ENCODE data around the gene PARD3. TPM values are rescaled to one million over a fixed set of nuclear protein-coding genes. Genes with fewer than 3 reads are reported as not detected.
A peak's percentile ranks its signal among the peaks of the same experiment; 100 is the strongest.
"Not testable (repeated sequence)": the region's sequence is repeated elsewhere in the genome, so short reads cannot be mapped to it uniquely, and the experiment has no call there.

PARD3 gene
- total RNA-seq, 6 experiments from 2014 or later, result 19.1 to 27.8 (median 22.0) TPM

GRCh38 chr10:34704526-34705184 lies 110.4 kb downstream of the PARD3 start:
- ATAC-seq (peak in 2 of 4 donors; percentile 30 to 43), DNase-seq (no peak)
- intact Hi-C loops (cut with DNase I), result no loop called here
- no peaks in the 10 kb centered on the region for H3K9me3 ChIP-seq
- H3K4me3 ChIP-seq, result no peak overlapping the region
- no peaks in the 10 kb centered on the region for H3K36me3 ChIP-seq
- TF ChIP-seq CTCF (IDR thresholded peaks at IDR 0.05) (no peak), POLR2A (IDR thresholded peaks at IDR 0.05) (no peak)
- WGBS (ENCODE audit: insufficient coverage, low coverage, low lambda C conversion rate, missing lambda C conversion rate), result 11% methylated on average over 2 of the region's 2 CpGs
- H3K27me3 ChIP-seq, result no peaks in the 10 kb centered on the region
- H3K4me1 ChIP-seq, result peaks cover 0 to 9% (median 2%) of the 10 kb centered on the region in 4 donors
- H3K27ac ChIP-seq, result no peak overlapping the region

GRCh38 chr10:34702982-34703381 lies 112.1 kb downstream of the PARD3 start:
- intact Hi-C loops (cut with DNase I), result no loop called here
- Histone ChIP-seq H3K9me3 (no peaks in the 10 kb centered on the region), H3K27me3 (no peaks in the 10 kb centered on the region), H3K4me3 (no peak overlapping the region), H3K4me1 (peaks cover 0 to 16% (median 1%) of the 10 kb centered on the region in 4 donors), H3K36me3 (no peaks in the 10 kb centered on the region), H3K27ac (no peak overlapping the region)
- DNase-seq, result no peak
- 51% methylated on average over 2 of the region's 2 CpGs for WGBS (ENCODE audit: insufficient coverage, low coverage, low lambda C conversion rate, missing lambda C conversion rate)
- TF ChIP-seq POLR2A (IDR thresholded peaks at IDR 0.05), result no peak
- no peak for TF ChIP-seq CTCF (IDR thresholded peaks at IDR 0.05)
- no peak for ATAC-seq

GRCh38 chr10:34702093-34702937 lies 112.8 kb downstream of the PARD3 start:
- no peaks in the 10 kb centered on the region for H3K36me3 ChIP-seq
- ATAC-seq (no peak), DNase-seq (no peak)
- 84% methylated on average over 5 of the region's 8 CpGs for WGBS (ENCODE audit: insufficient coverage, low coverage, low lambda C conversion rate, missing lambda C conversion rate)
- intact Hi-C loops (cut with DNase I), result no loop called here
- no peaks in the 10 kb centered on the region for H3K27me3 ChIP-seq
- H3K27ac ChIP-seq, result no peak overlapping the region
- H3K9me3 ChIP-seq, result no peaks in the 10 kb centered on the region
- peaks cover 0 to 23% (median 0%) of the 10 kb centered on the region in 4 donors for H3K4me1 ChIP-seq
- TF ChIP-seq CTCF (IDR thresholded peaks at IDR 0.05) (no peak), POLR2A (IDR thresholded peaks at IDR 0.05) (no peak)
- no peak overlapping the region for H3K4me3 ChIP-seq

GRCh38 chr10:34701194-34701593 lies 113.9 kb downstream of the PARD3 start:
- WGBS (ENCODE audit: insufficient coverage, low coverage, low lambda C conversion rate, missing lambda C conversion rate), result 91% methylated on average over 4 of the region's 6 CpGs
- intact Hi-C loops (cut with DNase I), result no loop called here
- Histone ChIP-seq H3K27ac (no peak overlapping the region), H3K4me3 (no peak overlapping the region), H3K4me1 (peaks cover 0 to 26% (median 0%) of the 10 kb centered on the region in 4 donors), H3K27me3 (no peaks in the 10 kb centered on the region), H3K9me3 (no peaks in the 10 kb centered on the region), H3K36me3 (no peaks in the 10 kb centered on the region)
- no peak for TF ChIP-seq POLR2A (IDR thresholded peaks at IDR 0.05)
- no peak for TF ChIP-seq CTCF (IDR thresholded peaks at IDR 0.05)
- ATAC-seq (no peak), DNase-seq (no peak)

GRCh38 chr10:34700752-34701151 lies 114.3 kb downstream of the PARD3 start:
- peaks cover 0 to 26% (median 0%) of the 10 kb centered on the region in 4 donors for H3K4me1 ChIP-seq
- H3K4me3 ChIP-seq; H3K27me3 ChIP-seq; DNase-seq; ATAC-seq; H3K27ac ChIP-seq; intact Hi-C loops (cut with DNase I); H3K9me3 ChIP-seq; H3K36me3 ChIP-seq: not testable (repeated sequence)
- WGBS (ENCODE audit: insufficient coverage, low coverage, low lambda C conversion rate, missing lambda C conversion rate), result 72% methylated on average over 5 of the region's 5 CpGs
